CMK (cell line): ENCODE data around the gene TUT7.

Experiments
- DNase-seq: peaks from one replicate; pipeline ENCODE4 v3.0.0-alpha.2; 2010; ENCODE audit warnings: low read depth

Gene TUT7

DNA sequence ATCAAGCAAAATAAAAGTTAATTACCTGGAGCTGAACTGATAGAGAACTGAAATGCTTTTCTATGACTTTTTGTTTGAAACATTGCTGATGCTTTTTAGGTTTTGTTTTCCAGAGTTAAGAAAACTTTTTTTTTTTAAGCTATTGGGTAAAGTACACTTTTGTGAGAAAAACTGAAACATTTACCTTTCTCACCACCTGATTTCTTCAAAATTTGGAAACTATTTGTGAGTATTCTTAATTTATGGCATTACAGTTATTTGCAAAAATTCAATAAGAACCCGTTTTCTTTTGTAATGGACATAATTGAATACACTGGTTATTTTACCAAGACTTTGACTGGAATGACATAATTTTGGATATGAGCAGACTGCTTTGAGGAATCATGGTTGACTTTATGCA is 101.3 kb downstream of the TUT7 start:
- no peak for DNase-seq

DNA sequence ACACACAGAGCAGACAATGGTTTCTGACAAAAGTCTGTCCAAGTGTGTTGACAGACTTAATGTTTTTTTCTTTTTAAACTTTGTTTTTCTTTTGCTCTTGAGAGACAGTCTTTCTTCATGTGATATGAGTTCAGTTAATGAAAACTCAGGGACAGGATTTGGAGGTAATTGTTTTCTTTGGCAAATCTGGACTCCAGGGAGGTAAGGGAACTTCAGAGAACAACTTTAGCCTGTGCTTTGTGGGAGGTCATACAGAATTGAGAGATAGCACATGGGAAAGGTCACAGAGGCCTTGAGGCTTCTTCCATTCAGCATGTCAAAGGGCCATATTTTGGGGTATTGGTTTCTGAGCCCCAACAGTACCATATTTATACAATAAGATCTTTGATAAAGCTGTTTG is 104.1 kb downstream of the TUT7 start:
- DNase-seq, result no peak

GRCh38 chr9:86248746-86249145 is 105.5 kb downstream of the TUT7 start:
- no peak for DNase-seq

GRCh38 chr9:86246752-86247161 is 107.5 kb downstream of the TUT7 start:
- DNase-seq, result no peak

GRCh38 chr9:86242071-86242470 is 112.1 kb downstream of the TUT7 start:
- no peak for DNase-seq

DNA sequence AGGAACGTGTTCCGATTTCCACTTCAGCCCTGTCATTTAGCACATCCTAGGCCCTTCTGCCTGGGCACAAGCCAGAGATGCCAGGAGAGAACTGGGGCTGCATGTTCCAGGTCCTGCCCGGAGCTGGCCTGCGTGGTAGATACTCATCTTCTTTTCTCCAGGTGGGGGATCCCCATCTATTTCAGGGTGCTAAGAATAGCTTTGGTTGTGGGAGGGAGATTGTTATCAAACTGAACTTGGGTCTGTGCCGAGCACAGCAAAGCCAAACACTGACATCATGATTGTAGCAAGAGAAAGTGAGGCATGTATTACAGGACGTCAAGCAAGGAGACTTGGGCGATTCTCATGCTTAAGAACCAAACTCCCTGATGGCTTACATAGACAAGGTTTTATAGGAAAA is 113.0 kb downstream of the TUT7 start:
- no peak for DNase-seq

GRCh38 chr9:86238861-86239770 is 115.1 kb downstream of the TUT7 start:
- DNase-seq, result no peak
